ENCODE data around the gene ZBTB39.
"Not testable (repeated sequence)": the region's sequence is repeated elsewhere in the genome, so short reads cannot be mapped to it uniquely, and the experiment has no call there.

The ZBTB39 gene, protein sequence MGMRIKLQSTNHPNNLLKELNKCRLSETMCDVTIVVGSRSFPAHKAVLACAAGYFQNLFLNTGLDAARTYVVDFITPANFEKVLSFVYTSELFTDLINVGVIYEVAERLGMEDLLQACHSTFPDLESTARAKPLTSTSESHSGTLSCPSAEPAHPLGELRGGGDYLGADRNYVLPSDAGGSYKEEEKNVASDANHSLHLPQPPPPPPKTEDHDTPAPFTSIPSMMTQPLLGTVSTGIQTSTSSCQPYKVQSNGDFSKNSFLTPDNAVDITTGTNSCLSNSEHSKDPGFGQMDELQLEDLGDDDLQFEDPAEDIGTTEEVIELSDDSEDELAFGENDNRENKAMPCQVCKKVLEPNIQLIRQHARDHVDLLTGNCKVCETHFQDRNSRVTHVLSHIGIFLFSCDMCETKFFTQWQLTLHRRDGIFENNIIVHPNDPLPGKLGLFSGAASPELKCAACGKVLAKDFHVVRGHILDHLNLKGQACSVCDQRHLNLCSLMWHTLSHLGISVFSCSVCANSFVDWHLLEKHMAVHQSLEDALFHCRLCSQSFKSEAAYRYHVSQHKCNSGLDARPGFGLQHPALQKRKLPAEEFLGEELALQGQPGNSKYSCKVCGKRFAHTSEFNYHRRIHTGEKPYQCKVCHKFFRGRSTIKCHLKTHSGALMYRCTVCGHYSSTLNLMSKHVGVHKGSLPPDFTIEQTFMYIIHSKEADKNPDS

DNA sequence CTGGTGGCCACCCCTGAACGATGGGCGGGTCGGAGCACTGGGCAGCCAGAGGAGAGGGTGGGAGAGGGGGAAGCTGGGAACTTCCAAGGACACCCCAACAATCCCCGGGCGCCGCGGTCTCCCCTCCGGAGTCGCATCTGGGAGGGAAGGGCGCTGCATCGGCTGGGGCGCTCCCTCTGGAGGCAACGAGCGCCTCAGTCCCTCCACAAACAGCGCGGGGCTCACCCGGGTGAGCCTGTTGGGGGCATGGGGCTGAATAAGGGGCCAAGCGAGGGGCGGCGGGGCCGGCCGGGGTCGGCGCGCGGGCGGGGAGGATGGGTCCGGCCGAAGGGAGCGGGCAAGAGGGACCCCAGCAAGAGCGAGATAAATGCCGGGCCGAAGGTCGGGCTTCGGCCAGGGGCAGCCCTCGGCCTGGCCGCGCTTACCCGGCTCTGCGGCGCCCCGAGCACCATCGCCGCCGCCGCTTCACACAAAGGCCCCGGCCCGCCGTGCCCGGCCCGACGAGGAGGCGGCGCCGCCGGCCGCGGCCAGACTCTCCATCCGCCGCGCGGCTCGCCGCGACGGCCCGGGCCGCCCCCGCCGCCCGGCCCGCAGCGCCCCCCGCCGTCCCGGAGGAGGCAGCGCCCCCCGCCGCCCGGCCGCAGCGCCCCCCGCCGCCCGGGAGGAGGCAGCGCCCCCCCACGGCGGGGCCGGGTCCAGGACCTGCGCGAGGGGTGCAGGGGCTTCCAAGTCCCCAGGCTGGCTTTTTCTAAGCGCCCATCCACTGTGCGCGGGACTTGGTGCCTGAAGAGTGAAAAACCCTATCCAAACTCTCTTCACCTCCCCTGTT, at the start of gene ZBTB39:
Gene ZBTB39, minus strand, starts transcription at position 567 of the 829 bp plus-strand sequence. CDS start 1,629 bp downstream, outside the sequence.
- TF ChIP-seq, protein P1, sequence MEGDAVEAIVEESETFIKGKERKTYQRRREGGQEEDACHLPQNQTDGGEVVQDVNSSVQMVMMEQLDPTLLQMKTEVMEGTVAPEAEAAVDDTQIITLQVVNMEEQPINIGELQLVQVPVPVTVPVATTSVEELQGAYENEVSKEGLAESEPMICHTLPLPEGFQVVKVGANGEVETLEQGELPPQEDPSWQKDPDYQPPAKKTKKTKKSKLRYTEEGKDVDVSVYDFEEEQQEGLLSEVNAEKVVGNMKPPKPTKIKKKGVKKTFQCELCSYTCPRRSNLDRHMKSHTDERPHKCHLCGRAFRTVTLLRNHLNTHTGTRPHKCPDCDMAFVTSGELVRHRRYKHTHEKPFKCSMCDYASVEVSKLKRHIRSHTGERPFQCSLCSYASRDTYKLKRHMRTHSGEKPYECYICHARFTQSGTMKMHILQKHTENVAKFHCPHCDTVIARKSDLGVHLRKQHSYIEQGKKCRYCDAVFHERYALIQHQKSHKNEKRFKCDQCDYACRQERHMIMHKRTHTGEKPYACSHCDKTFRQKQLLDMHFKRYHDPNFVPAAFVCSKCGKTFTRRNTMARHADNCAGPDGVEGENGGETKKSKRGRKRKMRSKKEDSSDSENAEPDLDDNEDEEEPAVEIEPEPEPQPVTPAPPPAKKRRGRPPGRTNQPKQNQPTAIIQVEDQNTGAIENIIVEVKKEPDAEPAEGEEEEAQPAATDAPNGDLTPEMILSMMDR (conservative IDR thresholded peaks at IDR 0.05; ENCODE audit: low read depth) = peak; percentile 98
- ChIA-PET CTCF (interaction anchor here (0.6 to 1.1 kb wide), 6 partner anchors 13 to 199 kb away, joined by 3 to 5 read pairs (median 4); no protein-coding TSS in a partner anchor), POLR2A (ENCODE audit: low non-redundant PET) (no interaction called here)
- H3K27ac ChIP-seq = peak within 1 kb of the TSS; percentile 71
- peak; percentile 85 for DNase-seq (ENCODE audit: low spot score)

DNA sequence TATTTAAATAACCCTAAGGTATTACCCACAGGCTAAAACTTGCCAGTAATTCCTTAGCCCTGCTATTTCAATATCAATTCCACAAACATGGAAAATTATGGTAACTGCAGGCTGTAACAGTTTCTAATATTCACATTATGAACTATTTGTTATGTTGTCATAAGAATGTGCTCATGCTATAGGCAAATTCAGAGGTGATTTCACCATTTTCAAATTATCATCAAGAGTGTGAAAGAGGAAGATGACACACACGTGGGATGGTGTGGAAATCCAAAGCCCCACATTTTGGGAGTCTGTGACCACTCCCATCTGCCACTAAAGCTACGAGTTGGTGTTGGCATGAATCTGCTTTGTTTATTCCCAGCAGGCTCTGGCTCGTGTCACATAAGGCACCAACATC, 49.5 kb upstream of the ZBTB39 start:
- DNase-seq (ENCODE audit: low spot score) = no peak
- POLR2A ChIA-PET (ENCODE audit: low non-redundant PET) = no interaction called here
- CTCF ChIA-PET = no interaction called here
- TF ChIP-seq, protein P1 (conservative IDR thresholded peaks at IDR 0.05; ENCODE audit: low read depth) = no peak
- no peak overlapping the region for H3K27ac ChIP-seq

DNA sequence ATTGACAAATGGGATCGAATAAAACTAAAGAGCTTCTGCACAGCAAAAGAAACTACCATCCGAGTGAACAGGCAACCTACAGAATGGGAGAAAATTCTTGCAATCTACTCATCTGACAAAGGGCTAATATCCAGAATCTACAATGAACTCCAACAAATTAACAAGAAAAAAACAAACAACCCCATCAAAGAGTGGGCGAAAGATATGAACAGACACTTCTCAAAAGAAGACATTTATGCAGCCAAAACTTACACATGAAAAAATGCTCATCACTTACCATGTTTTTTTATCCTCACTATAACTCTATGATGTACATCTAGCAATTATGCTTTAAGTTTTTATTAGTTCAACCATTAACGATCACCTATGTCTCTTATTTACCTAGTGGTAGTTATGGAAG, 47.6 kb upstream of the ZBTB39 start:
- POLR2A ChIA-PET (ENCODE audit: low non-redundant PET); DNase-seq (ENCODE audit: low spot score); CTCF ChIA-PET: not testable (repeated sequence)

DNA sequence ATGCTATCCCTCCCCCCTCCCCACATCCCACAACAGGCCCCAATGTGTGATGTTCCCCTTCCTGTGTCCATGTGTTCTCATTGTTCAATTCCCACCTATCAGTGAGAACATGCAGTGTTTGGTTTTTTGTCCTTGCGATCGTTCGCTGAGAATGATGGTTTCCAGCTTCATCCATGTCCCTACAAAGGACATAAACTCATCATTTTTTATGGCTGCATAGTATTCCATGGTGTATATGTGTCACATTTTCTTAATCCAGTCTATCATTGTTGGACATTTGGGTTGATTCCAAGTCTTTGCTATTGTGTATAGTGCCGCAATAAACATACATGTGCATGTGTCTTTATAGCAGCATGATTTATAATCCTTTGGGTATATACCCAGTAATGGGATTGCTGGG, 46.8 kb upstream of the ZBTB39 start:
- DNase-seq (ENCODE audit: low spot score); POLR2A ChIA-PET (ENCODE audit: low non-redundant PET); CTCF ChIA-PET; H3K27ac ChIP-seq: not testable (repeated sequence)

More for the DNA sequence above, 47.6 kb upstream of the ZBTB39 start:
- not testable (repeated sequence) for H3K27ac ChIP-seq

DNA sequence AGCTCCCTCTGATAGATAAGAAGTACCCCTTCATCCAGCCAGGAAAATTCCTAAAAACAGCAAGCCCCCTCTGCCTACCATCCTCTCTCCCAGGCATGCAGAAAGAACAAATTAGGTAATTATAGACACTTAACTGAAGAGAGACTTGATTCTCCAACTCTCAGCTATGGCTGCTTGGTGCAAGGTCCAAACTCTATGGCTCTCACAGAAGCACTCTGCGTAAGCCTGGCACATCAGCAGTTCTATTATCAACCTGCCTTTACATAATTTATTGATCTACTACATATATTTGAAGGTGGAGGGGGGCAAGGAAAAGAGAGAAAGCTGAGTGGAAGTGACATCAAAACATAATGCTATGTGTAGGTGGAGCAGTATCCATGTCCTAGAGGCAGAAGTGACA, 44.7 kb upstream of the ZBTB39 start:
- ChIA-PET POLR2A (ENCODE audit: low non-redundant PET) (no interaction called here), CTCF (interaction anchor here (0.6 to 1.1 kb wide), 5 partner anchors 14 to 556 kb away, joined by 3 to 4 read pairs (median 3); no protein-coding TSS in a partner anchor)
- DNase-seq (ENCODE audit: low spot score) = no peak
- TF ChIP-seq, protein P1 (conservative IDR thresholded peaks at IDR 0.05; ENCODE audit: low read depth) = no peak
- H3K27ac ChIP-seq = no peak overlapping the region

DNA sequence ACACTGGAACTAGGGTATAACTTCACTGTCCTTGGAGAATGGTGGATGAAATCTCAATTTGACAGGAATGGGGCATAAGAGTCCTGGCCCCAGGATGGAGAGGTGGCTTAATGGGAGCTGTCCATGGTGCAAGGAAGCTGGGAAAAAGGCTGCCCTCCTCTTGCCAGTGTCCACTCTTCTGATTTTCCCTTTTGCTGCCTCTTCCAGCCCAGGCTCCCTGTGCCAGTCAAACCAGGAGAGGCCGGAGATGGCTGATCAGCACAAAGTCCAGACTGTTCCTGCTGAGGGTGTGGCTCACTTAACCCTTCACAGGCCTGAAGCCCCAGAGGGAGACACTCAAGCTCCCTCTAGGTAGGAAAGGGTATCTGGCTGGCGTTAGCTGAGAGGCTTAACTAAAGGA, 43.5 kb upstream of the ZBTB39 start, which contains the start of gene MYO1A:
Gene MYO1A, minus strand, starts transcription at position 240 of the 400 bp plus-strand sequence. CDS start 1,806 bp downstream, outside the sequence.
- ChIA-PET CTCF (interaction anchor here (1.1 kb wide), 1 partner anchor 49 kb away, joined by 3 read pairs; no protein-coding TSS in a partner anchor), POLR2A (ENCODE audit: low non-redundant PET) (no interaction called here)
- TF ChIP-seq, protein P1 (conservative IDR thresholded peaks at IDR 0.05; ENCODE audit: low read depth) = no peak
- peak; percentile 13 for DNase-seq (ENCODE audit: low spot score)
- H3K27ac ChIP-seq = no peak within 1 kb of the TSS

DNA sequence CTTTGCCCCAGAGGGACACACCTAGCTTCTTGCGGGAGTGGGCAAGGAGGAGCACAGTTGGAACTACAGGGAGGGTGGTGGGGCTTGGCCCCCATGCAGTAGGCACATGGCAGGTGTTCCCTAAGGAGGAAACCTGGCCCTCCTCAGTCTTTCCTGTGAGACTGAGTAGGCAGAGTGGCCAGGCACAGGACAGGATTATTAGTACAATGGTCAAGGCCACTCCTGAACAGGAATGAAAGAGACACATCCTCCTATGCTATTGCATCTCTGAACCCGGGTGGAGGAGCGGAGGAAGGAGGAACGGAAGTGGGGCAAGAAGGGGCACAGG, 42.7 kb upstream of the ZBTB39 start:
- POLR2A ChIA-PET (ENCODE audit: low non-redundant PET) = no interaction called here
- TF ChIP-seq, protein P1 (conservative IDR thresholded peaks at IDR 0.05; ENCODE audit: low read depth) = no peak
- CTCF ChIA-PET = no interaction called here
- no peak overlapping the region for H3K27ac ChIP-seq
- no peak for DNase-seq (ENCODE audit: low spot score)

Data from RWPE1 (cell line).